K562 (cell line): ENCODE data around the gene PRUNE1. TPM values are rescaled to one million over a fixed set of nuclear protein-coding genes. Genes with fewer than 3 reads are reported as not detected.

ENCODE experiments used
- BCOR ChIP-seq: fragments of 450-650 bp; IDR thresholded peaks from 2 replicates; pipeline ENCODE4 v1.6.1; 2016
- CBFA2T2 ChIP-seq: fragments of 450-650 bp; conservative IDR thresholded peaks from 2 replicates; pipeline ENCODE4 v1.6.1; 2017; ENCODE audit warnings: mild to moderate bottlenecking
- CXXC5 ChIP-seq: fragments of 250-450 bp; sonication (Bioruptor Pico); IDR thresholded peaks from 2 replicates; pipeline ENCODE4 v1.8.0; 2022; ENCODE audit warnings: inconsistent platforms, mild to moderate bottlenecking, moderate library complexity
- JUN ChIP-seq, 2 experiments: sonication (generic) in 1 of 2; formaldehyde crosslinking in 1 of 2; IDR thresholded peaks; 2 replicates each; pipeline versions ENCODE4 v1.6.1 to v1.8.0; 2012 to 2022; ENCODE audit warnings: borderline replicate concordance in 2 of 2, mild to moderate bottlenecking in 2 of 2, improper control_type of control experiment in 1 of 2, low read depth in 1 of 2, low read length in 1 of 2, missing genetic modification reagents in 1 of 2
- MEF2D ChIP-seq: conservative IDR thresholded peaks from 2 replicates; pipeline ENCODE4 v1.6.1; 2016; ENCODE audit warnings: low read depth, missing genetic modification characterization, missing compliant biosample characterization
- MTA3 ChIP-seq: fragments of 450-650 bp; formaldehyde crosslinking; IDR thresholded peaks from 2 replicates; pipeline ENCODE4 v1.6.1; 2017; ENCODE audit warnings: mild to moderate bottlenecking, borderline replicate concordance
- PHB ChIP-seq: fragments of 250-450 bp; sonication (Bioruptor Pico); IDR thresholded peaks from 2 replicates; pipeline ENCODE4 v1.5.0; 2021
- PHF8 ChIP-seq: fragments of 200-600 bp; sonication (generic); IDR thresholded peaks from 2 replicates; pipeline ENCODE4 v1.6.1; 2012; ENCODE audit warnings: mixed run types, mild to moderate bottlenecking, inconsistent platforms, low read length, moderate library complexity, borderline replicate concordance
- TAF7 ChIP-seq: fragments of 450-650 bp; IDR thresholded peaks from 2 replicates; pipeline ENCODE4 v1.6.1; 2016; ENCODE audit warnings: missing genetic modification characterization, missing compliant biosample characterization
- XRCC4 ChIP-seq: IDR thresholded peaks from one replicate; pipeline ENCODE4 v1.6.1; 2011; ENCODE audit not compliant: insufficient read depth, insufficient read length; ENCODE audit errors: extremely low read depth
- ZKSCAN3 ChIP-seq: fragments of 250-450 bp; sonication (Bioruptor Pico); IDR thresholded peaks from 2 replicates; pipeline ENCODE4 v1.4.0; 2020
- ZNF184 ChIP-seq: sonication (generic); formaldehyde crosslinking; IDR thresholded peaks from 2 replicates; pipeline ENCODE4 v1.5.0; 2020; ENCODE audit warnings: missing genetic modification reagents
- ZNF197 ChIP-seq: fragments of 200-800 bp; sonication (Bioruptor generic); IDR thresholded peaks from 2 replicates; pipeline ENCODE4 v1.6.1; 2016; ENCODE audit warnings: low read depth, missing genetic modification characterization, missing compliant biosample characterization
- ZNF41 ChIP-seq: fragments of 250-450 bp; sonication (Bioruptor Pico); conservative IDR thresholded peaks from 2 replicates; pipeline ENCODE4 v1.4.0; 2020; ENCODE audit warnings: mild to moderate bottlenecking
- ZNF589 ChIP-seq: fragments of 200-800 bp; sonication (Bioruptor generic); IDR thresholded peaks from 2 replicates; pipeline ENCODE4 v1.6.1; 2016; ENCODE audit warnings: low read depth, missing genetic modification characterization, missing compliant biosample characterization
- ZNF766 ChIP-seq: fragments of 200-800 bp; sonication (Bioruptor generic); conservative IDR thresholded peaks from 2 replicates; pipeline ENCODE4 v1.6.1; 2016; ENCODE audit warnings: missing genetic modification characterization, missing compliant biosample characterization
- polyA plus RNA-seq, 8 experiments: library from polyadenylated mRNA; depleted of rRNA in 4 of 8; stranded (reverse) in 5 of 8; unstranded in 3 of 8; fragments of >200 nt; fragmentation: Nextera tagmentation in 2 of 8; fragmentation: Illumina TruSeq in 1 of 8; extraction: Ambion mirVana in 2 of 8; extraction: Trizol in 1 of 8; gene quantifications; 2 replicates each; pipeline versions ENCODE4 v1.2.1 to v1.2.3, GENCODE V29; 2011 to 2014; ENCODE audit warnings: inconsistent platforms in 1 of 8, missing spikeins in 1 of 8
- total RNA-seq, 7 experiments: library from RNA; depleted of rRNA in 6 of 7; stranded (reverse); fragments of >200 nt in 6 of 7; fragmentation: Illumina TruSeq in 2 of 7; extraction: Trizol in 2 of 7; gene quantifications; 2 replicates each; pipeline versions ENCODE4 v1.2.1 to v1.2.3, GENCODE V29; 2011 to 2021; ENCODE audit warnings: low replicate concordance in 1 of 7
- TF ChIP-seq, protein P1 (sequence below): fragments of 450-650 bp; IDR thresholded peaks from 2 replicates; pipeline ENCODE4 v1.6.1; 2016; ENCODE audit warnings: low read depth, mild to moderate bottlenecking, moderate library complexity
- TF ChIP-seq, protein P2 (sequence below): fragments of 450-650 bp; formaldehyde crosslinking; IDR thresholded peaks from 2 replicates; pipeline ENCODE4 v1.4.0; 2020; ENCODE audit warnings: mild to moderate bottlenecking
- TF ChIP-seq, protein P3 (sequence below): sonication (generic); formaldehyde crosslinking; IDR thresholded peaks from 2 replicates; pipeline ENCODE4 v1.8.0; 2023; ENCODE audit warnings: missing genetic modification reagents, mild to moderate bottlenecking, borderline replicate concordance
- TF ChIP-seq, protein P4 (sequence below): sonication (generic); formaldehyde crosslinking; IDR thresholded peaks from 2 replicates; pipeline ENCODE4 v1.8.0; 2022; ENCODE audit warnings: missing genetic modification reagents, mild to moderate bottlenecking, moderate library complexity, borderline replicate concordance

The PRUNE1 gene
- total and polyA plus RNA-seq, 9 of the 15 experiments (the other 6 are each of a cell fraction or from before 2014, with no cell fraction given) = 16.7 to 48.3 (median 26.2) TPM

DNA sequence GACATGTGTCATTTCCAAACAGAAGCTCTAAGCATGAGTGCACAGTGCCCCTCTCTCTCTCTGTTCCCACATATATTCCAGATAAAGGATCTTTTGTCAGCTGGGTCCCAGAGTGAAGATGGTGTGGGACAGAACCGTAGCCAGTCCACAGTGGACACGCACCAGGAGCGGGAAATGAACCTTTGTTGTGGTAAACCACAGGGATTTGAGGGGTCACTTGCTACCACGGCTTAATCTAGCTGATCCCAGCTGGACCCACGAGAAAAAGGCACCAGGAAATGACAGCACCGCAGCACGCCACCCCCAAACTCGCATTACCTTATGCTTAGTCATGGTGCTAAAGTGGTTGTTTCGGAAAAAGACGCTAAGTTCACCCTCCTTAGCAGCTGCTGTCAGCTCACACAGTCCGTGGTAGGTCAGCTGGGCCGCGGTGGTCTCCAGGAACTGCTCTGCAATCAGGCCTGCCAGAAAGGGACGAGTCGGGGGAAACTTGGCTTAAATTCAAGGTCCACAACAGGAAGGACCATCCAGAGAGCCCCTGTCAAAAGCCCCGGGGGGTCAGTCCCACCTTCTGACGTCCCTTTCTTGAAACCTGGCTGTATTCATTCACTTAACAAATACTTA is 9.1 kb upstream of the PRUNE1 start (continued):
- TF ChIP-seq PHB (CRISPR knock-in tag) = no peak
- no peak for TF ChIP-seq ZNF184 (CRISPR knock-in tag)
- no peak for TF ChIP-seq XRCC4
- TF ChIP-seq ZNF41 (CRISPR knock-in tag) = no peak
- TF ChIP-seq MTA3 = 0 out of 2 replicates have a peak, but pooled peaks have one; percentile 47
- TF ChIP-seq, protein P1, sequence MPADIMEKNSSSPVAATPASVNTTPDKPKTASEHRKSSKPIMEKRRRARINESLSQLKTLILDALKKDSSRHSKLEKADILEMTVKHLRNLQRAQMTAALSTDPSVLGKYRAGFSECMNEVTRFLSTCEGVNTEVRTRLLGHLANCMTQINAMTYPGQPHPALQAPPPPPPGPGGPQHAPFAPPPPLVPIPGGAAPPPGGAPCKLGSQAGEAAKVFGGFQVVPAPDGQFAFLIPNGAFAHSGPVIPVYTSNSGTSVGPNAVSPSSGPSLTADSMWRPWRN = 0 out of 2 replicates have a peak, but pooled peaks have one; percentile 26
- TF ChIP-seq, protein P2, sequence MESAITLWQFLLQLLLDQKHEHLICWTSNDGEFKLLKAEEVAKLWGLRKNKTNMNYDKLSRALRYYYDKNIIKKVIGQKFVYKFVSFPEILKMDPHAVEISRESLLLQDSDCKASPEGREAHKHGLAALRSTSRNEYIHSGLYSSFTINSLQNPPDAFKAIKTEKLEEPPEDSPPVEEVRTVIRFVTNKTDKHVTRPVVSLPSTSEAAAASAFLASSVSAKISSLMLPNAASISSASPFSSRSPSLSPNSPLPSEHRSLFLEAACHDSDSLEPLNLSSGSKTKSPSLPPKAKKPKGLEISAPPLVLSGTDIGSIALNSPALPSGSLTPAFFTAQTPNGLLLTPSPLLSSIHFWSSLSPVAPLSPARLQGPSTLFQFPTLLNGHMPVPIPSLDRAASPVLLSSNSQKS = no peak
- peak; percentile 55; the same call in 1 of the 2 replicates for TF ChIP-seq MEF2D
- TF ChIP-seq JUN (IDR thresholded peaks at IDR 0.05; ENCODE audit: borderline replicate concordance, low read depth, low read length) = peak; percentile 74; the same call in 1 of the 2 replicates
- no peak for TF ChIP-seq JUN (CRISPR knock-in tag; IDR thresholded peaks at IDR 0.05; ENCODE audit: borderline replicate concordance)
- peak; percentile 86; the same call in 1 of the 2 replicates for TF ChIP-seq ZNF197 (CRISPR knock-in tag)
- no peak for TF ChIP-seq TAF7 (tag)
- peak; percentile 48; the same call in 1 of the 2 replicates for TF ChIP-seq ZNF589
- TF ChIP-seq BCOR = no peak
- TF ChIP-seq ZKSCAN3 = no peak
- TF ChIP-seq, protein P3, sequence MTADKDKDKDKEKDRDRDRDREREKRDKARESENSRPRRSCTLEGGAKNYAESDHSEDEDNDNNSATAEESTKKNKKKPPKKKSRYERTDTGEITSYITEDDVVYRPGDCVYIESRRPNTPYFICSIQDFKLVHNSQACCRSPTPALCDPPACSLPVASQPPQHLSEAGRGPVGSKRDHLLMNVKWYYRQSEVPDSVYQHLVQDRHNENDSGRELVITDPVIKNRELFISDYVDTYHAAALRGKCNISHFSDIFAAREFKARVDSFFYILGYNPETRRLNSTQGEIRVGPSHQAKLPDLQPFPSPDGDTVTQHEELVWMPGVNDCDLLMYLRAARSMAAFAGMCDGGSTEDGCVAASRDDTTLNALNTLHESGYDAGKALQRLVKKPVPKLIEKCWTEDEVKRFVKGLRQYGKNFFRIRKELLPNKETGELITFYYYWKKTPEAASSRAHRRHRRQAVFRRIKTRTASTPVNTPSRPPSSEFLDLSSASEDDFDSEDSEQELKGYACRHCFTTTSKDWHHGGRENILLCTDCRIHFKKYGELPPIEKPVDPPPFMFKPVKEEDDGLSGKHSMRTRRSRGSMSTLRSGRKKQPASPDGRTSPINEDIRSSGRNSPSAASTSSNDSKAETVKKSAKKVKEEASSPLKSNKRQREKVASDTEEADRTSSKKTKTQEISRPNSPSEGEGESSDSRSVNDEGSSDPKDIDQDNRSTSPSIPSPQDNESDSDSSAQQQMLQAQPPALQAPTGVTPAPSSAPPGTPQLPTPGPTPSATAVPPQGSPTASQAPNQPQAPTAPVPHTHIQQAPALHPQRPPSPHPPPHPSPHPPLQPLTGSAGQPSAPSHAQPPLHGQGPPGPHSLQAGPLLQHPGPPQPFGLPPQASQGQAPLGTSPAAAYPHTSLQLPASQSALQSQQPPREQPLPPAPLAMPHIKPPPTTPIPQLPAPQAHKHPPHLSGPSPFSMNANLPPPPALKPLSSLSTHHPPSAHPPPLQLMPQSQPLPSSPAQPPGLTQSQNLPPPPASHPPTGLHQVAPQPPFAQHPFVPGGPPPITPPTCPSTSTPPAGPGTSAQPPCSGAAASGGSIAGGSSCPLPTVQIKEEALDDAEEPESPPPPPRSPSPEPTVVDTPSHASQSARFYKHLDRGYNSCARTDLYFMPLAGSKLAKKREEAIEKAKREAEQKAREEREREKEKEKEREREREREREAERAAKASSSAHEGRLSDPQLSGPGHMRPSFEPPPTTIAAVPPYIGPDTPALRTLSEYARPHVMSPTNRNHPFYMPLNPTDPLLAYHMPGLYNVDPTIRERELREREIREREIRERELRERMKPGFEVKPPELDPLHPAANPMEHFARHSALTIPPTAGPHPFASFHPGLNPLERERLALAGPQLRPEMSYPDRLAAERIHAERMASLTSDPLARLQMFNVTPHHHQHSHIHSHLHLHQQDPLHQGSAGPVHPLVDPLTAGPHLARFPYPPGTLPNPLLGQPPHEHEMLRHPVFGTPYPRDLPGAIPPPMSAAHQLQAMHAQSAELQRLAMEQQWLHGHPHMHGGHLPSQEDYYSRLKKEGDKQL (CRISPR knock-in tag) = no peak
- TF ChIP-seq, protein P4, sequence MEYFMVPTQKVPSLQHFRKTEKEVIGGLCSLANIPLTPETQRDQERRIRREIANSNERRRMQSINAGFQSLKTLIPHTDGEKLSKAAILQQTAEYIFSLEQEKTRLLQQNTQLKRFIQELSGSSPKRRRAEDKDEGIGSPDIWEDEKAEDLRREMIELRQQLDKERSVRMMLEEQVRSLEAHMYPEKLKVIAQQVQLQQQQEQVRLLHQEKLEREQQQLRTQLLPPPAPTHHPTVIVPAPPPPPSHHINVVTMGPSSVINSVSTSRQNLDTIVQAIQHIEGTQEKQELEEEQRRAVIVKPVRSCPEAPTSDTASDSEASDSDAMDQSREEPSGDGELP (CRISPR knock-in tag) = peak; percentile 98
- peak; percentile 26; the same call in 1 of the 2 replicates for TF ChIP-seq PHF8
- TF ChIP-seq CXXC5 = peak; percentile 89
- peak; percentile 48 for TF ChIP-seq CBFA2T2
- TF ChIP-seq ZNF766 (CRISPR knock-in tag) = peak; percentile 75
